IMR-90 (cell line): ENCODE data around the gene SKP1. TPM values are rescaled to one million over a fixed set of nuclear protein-coding genes. Genes with fewer than 3 reads are reported as not detected.
A peak's percentile ranks its signal among the peaks of the same experiment; 100 is the strongest.

ENCODE experiments used
- ATAC-seq: fragments of 200-7000 bp; cut with Tn5 transposase; 2 replicates; pipeline ENCODE4 v1.9.1; 2020; ENCODE audit warnings: low read depth, mild to moderate bottlenecking, moderate library complexity
- BruUV-seq: library from RNA; stranded (reverse); fragments of 400-500 nt; replicated peaks from 2 replicates; lab custom pipeline; 2021; lab: Mats Ljungman, UMichigan
- CTCF ChIA-PET: fragments of 300-600 bp; formaldehyde crosslinking; extraction: SDS; loops from one replicate; lab custom pipeline; 2021; ENCODE audit warnings: antibody characterized with exemption; lab: Yijun Ruan, JAX
- POLR2A ChIA-PET: fragments of 300-600 bp; sonication (Branson Sonifier 250); formaldehyde crosslinking; loops from one replicate; lab custom pipeline; 2022; ENCODE audit warnings: antibody characterized with exemption; ENCODE audit not compliant: unreplicated experiment; lab: Charles Lee
- DNase-seq: peaks from one replicate; pipeline ENCODE4 v3.0.0; 2013
- H2AFZ ChIP-seq: replicated peaks from 2 replicates; pipeline ENCODE3; 2013; ENCODE audit warnings: low read length, mild to moderate bottlenecking; ENCODE audit not compliant: poor library complexity
- H2AK5ac ChIP-seq: 2 replicates; pipeline ENCODE4 v1.6.1; 2013; ENCODE audit warnings: low read depth, low read length, inconsistent platforms
- H2AK9ac ChIP-seq: replicated peaks from 2 replicates; pipeline ENCODE3; 2013; ENCODE audit warnings: mild to moderate bottlenecking, low read depth, low read length, moderate library complexity; ENCODE audit not compliant: poor library complexity
- H2BK120ac ChIP-seq: 2 replicates; pipeline ENCODE4 v1.6.1; 2013; ENCODE audit warnings: low read depth, low read length, inconsistent platforms
- H2BK15ac ChIP-seq: 3 replicates; pipeline ENCODE4 v1.6.1; 2013; ENCODE audit warnings: low read depth, low read length, inconsistent platforms
- H2BK20ac ChIP-seq: 2 replicates; pipeline ENCODE4 v1.6.1; 2013; ENCODE audit warnings: low read depth, mild to moderate bottlenecking, inconsistent platforms, low read length, moderate library complexity
- H2BK5ac ChIP-seq: 2 replicates; pipeline ENCODE4 v1.6.1; 2013; ENCODE audit warnings: mild to moderate bottlenecking, low read depth, low read length, inconsistent platforms; ENCODE audit not compliant: poor library complexity, severe bottlenecking
- H3K14ac ChIP-seq: replicated peaks from 2 replicates; pipeline ENCODE4 v1.6.1; 2013; ENCODE audit warnings: low read depth, low read length, inconsistent platforms
- H3K18ac ChIP-seq: 2 replicates; pipeline ENCODE4 v1.6.1; 2013; ENCODE audit warnings: low read depth, low read length, control low read depth
- H3K23ac ChIP-seq: 2 replicates; pipeline ENCODE4 v1.6.1; 2013; ENCODE audit warnings: low read depth, low read length, inconsistent platforms
- H3K27ac ChIP-seq: 2 replicates; pipeline ENCODE4 v1.5.1; 2013; ENCODE audit warnings: mild to moderate bottlenecking, control low read depth, low read length; ENCODE audit not compliant: insufficient read depth
- H3K27me3 ChIP-seq: 2 replicates; pipeline ENCODE4 v1.6.1; 2013; ENCODE audit warnings: low read length; ENCODE audit not compliant: control insufficient read depth, insufficient read depth
- H3K36me3 ChIP-seq: 2 replicates; pipeline ENCODE4 v1.6.1; 2013; ENCODE audit warnings: low read length, mixed read lengths; ENCODE audit not compliant: control insufficient read depth, insufficient read depth
- H3K4ac ChIP-seq: 2 replicates; pipeline ENCODE4 v1.6.1; 2013; ENCODE audit warnings: low read depth, low read length, inconsistent platforms
- H3K4me1 ChIP-seq: 2 replicates; pipeline ENCODE4 v1.6.1; 2013; ENCODE audit warnings: low read length, mixed read lengths; ENCODE audit not compliant: control insufficient read depth, insufficient read depth
- H3K4me2 ChIP-seq: 2 replicates; pipeline ENCODE4 v1.6.1; 2013; ENCODE audit warnings: low read depth, mild to moderate bottlenecking, control low read depth, low read length, moderate library complexity
- H3K4me3 ChIP-seq: 2 replicates; pipeline ENCODE4 v1.5.1; 2013; ENCODE audit warnings: low read depth, mild to moderate bottlenecking, control low read depth, low read length, moderate library complexity; ENCODE audit not compliant: insufficient read depth
- H3K56ac ChIP-seq: 2 replicates; pipeline ENCODE4 v1.6.1; 2013; ENCODE audit warnings: low read length, inconsistent platforms; ENCODE audit not compliant: insufficient read depth; ENCODE audit errors: extremely low read depth
- H3K79me1 ChIP-seq, 2 experiments: 2 replicates each; pipeline ENCODE4 v1.6.1; 2013; ENCODE audit warnings: low read length in 2 of 2, inconsistent platforms in 1 of 2, low read depth in 1 of 2
- H3K9ac ChIP-seq: 2 replicates; pipeline ENCODE4 v1.6.1; 2013; ENCODE audit warnings: low read depth, low read length, control low read depth
- H3K9me1 ChIP-seq: 2 replicates; pipeline ENCODE4 v1.6.1; 2013; ENCODE audit warnings: low read length, inconsistent platforms; ENCODE audit not compliant: insufficient read depth
- H3K9me3 ChIP-seq: 2 replicates; pipeline ENCODE4 v1.6.1; 2013; ENCODE audit warnings: low read length; ENCODE audit not compliant: control insufficient read depth, insufficient read depth
- H4K20me1 ChIP-seq: 2 replicates; pipeline ENCODE4 v1.6.1; 2013; ENCODE audit warnings: low read length, inconsistent platforms; ENCODE audit not compliant: insufficient read depth
- H4K5ac ChIP-seq: 2 replicates; pipeline ENCODE4 v1.6.1; 2013; ENCODE audit warnings: mild to moderate bottlenecking, low read depth, low read length, control low read depth
- H4K8ac ChIP-seq, 2 experiments: 2 replicates each; pipeline ENCODE4 v1.6.1; 2013; ENCODE audit warnings: low read depth in 2 of 2, low read length in 2 of 2, control low read depth in 1 of 2, inconsistent platforms in 1 of 2
- H4K91ac ChIP-seq: 2 replicates; pipeline ENCODE4 v1.6.1; 2013; ENCODE audit warnings: low read depth, low read length, inconsistent platforms; ENCODE audit not compliant: insufficient read depth
- BHLHE40 ChIP-seq: fragments of 150-350 bp; IDR thresholded peaks from 2 replicates; pipeline ENCODE4 v1.6.1; 2016; ENCODE audit warnings: mild to moderate bottlenecking, low read depth, low read length
- CEBPB ChIP-seq: IDR thresholded peaks from 2 replicates; pipeline ENCODE4 v1.6.1; 2012; ENCODE audit warnings: low read depth, low read length, improper control_type of control experiment
- CHD1 ChIP-seq: IDR thresholded peaks from 2 replicates; pipeline ENCODE4 v1.6.1; 2012; ENCODE audit warnings: low read depth, low read length, improper control_type of control experiment
- CTCF ChIP-seq: conservative IDR thresholded peaks from 2 replicates; pipeline ENCODE4 v1.5.1; 2012; ENCODE audit warnings: mild to moderate bottlenecking, low read depth, low read length, improper control_type of control experiment
- FOS ChIP-seq: fragments of 150-350 bp; IDR thresholded peaks from 2 replicates; pipeline ENCODE4 v1.6.1; 2016; ENCODE audit warnings: low read depth, low read length
- MAFK ChIP-seq: IDR thresholded peaks from 2 replicates; pipeline ENCODE4 v1.6.1; 2012; ENCODE audit warnings: low read depth, low read length, improper control_type of control experiment
- MAZ ChIP-seq: IDR thresholded peaks from 2 replicates; pipeline ENCODE4 v1.6.1; 2012; ENCODE audit warnings: low read depth, mild to moderate bottlenecking, low read length, improper control_type of control experiment, moderate library complexity, borderline replicate concordance
- MXI1 ChIP-seq: IDR thresholded peaks from 2 replicates; pipeline ENCODE4 v1.6.1; 2012; ENCODE audit warnings: low read depth, mild to moderate bottlenecking, low read length, moderate library complexity, borderline replicate concordance
- NFE2L2 ChIP-seq: fragments of 150-350 bp; IDR thresholded peaks from 2 replicates; pipeline ENCODE4 v1.6.1; 2016; ENCODE audit warnings: low read depth, mild to moderate bottlenecking, low read length
- POLR2A ChIP-seq: IDR thresholded peaks from 2 replicates; pipeline ENCODE4 v1.6.1; 2012; ENCODE audit warnings: mild to moderate bottlenecking, low read depth, low read length
- RCOR1 ChIP-seq: IDR thresholded peaks from 2 replicates; pipeline ENCODE4 v1.6.1; 2012; ENCODE audit warnings: mild to moderate bottlenecking, low read length, improper control_type of control experiment; ENCODE audit not compliant: insufficient replicate concordance
- RFX5 ChIP-seq: IDR thresholded peaks from 2 replicates; pipeline ENCODE4 v1.8.0; 2012; ENCODE audit warnings: low read depth, mild to moderate bottlenecking, low read length, moderate library complexity
- SMC3 ChIP-seq: fragments of 150-350 bp; IDR thresholded peaks from 2 replicates; pipeline ENCODE4 v1.6.1; 2016; ENCODE audit warnings: low read depth, mild to moderate bottlenecking, antibody characterized with exemption, low read length, moderate library complexity
- USF2 ChIP-seq: fragments of 150-350 bp; IDR thresholded peaks from 2 replicates; pipeline ENCODE4 v1.6.1; 2017; ENCODE audit warnings: mild to moderate bottlenecking, antibody characterized with exemption, low read length, low read depth
- WGBS, 2 experiments: methylation state at CpG; one replicate each; pipeline versions ENCODE4 v1.1.5 to v1.1.7; 2013; ENCODE audit warnings: missing lambda C conversion rate in 2 of 2; ENCODE audit not compliant: insufficient read length in 1 of 2; ENCODE audit errors: extremely low coverage in 2 of 2; 5-methylcytosine and 5-hydroxymethylcytosine counted together
- dilution Hi-C: fragments of 300-500 bp; cut with HindIII; formaldehyde crosslinking; loops from one replicate; pipeline ENCODE4 v1.14.3; 2018; ENCODE audit warnings: low sequenced_read_pairs; ENCODE audit not compliant: unreplicated experiment
- in situ Hi-C: fragments of 300-500 bp; cut with MboI; formaldehyde crosslinking; loops from 3 replicates; pipeline ENCODE4 v1.14.3; 2019; ENCODE audit warnings: low sequenced_read_pairs, inconsistent platforms, mixed read lengths
- intact Hi-C: fragments of 100-400 bp; cut with micrococcal nuclease; formaldehyde crosslinking; loops from 2 replicates; pipeline ENCODE4 v1.10.0; 2022
- polyA plus RNA-seq, 3 experiments: library from polyadenylated mRNA; depleted of rRNA; stranded (reverse); fragments of >200 nt; gene quantifications; 2 replicates each; pipeline ENCODE4 v1.2.3, GENCODE V29; 2012; ENCODE audit warnings: low replicate concordance in 1 of 3
- total RNA-seq: library from RNA; depleted of rRNA; stranded (reverse); fragments of >200 nt; gene quantifications from 2 replicates; pipeline ENCODE4 v1.2.3, GENCODE V29; 2012

The SKP1 gene
- total and polyA plus RNA-seq, 2 of the 4 experiments (the other 2 are of a cell fraction), result 206 to 618 TPM

GRCh38 chr5:134125039-134126015, 51.4 kb downstream of the SKP1 start:
- peak overlapping the region; percentile 68 for H2BK120ac ChIP-seq
- peak overlapping the region; percentile 68 for H2AFZ ChIP-seq
- H4K5ac ChIP-seq, result no peak overlapping the region
- peak overlapping the region; percentile 96 for H2AK9ac ChIP-seq
- peak overlapping the region; percentile 73 for H2AK5ac ChIP-seq
- H4K91ac ChIP-seq, result peak overlapping the region; percentile 14; the same call in 1 of the 2 replicates
- H2BK5ac ChIP-seq, result peak overlapping the region; percentile 79
- dilution Hi-C loops, result no loop called here
- no TSS peak for BruUV-seq
- H2BK15ac ChIP-seq, result no peak overlapping the region
- peaks cover 10% of the 10 kb centered on the region for H3K36me3 ChIP-seq
- peaks cover 0 to 39% of the 10 kb centered on the region in 2 experiments; a peak in 3 of 4 replicates for H3K79me1 ChIP-seq
- H3K9me1 ChIP-seq, result peaks cover 34% of the 10 kb centered on the region
- H3K9me3 ChIP-seq, result no peaks in the 10 kb centered on the region
- H3K23ac ChIP-seq, result peak overlapping the region; percentile 67
- H3K4me1 ChIP-seq, result peaks cover 14% of the 10 kb centered on the region
- H3K14ac ChIP-seq, result peak overlapping the region; percentile 78
- H3K18ac ChIP-seq, result no peak overlapping the region
- POLR2A ChIA-PET, result no interaction called here
- ATAC-seq (peak; percentile 75), DNase-seq (peak; percentile 96)
- no peak overlapping the region for H3K4me3 ChIP-seq
- H3K56ac ChIP-seq, result no peak overlapping the region; the same call in 1 of the 2 replicates
- peak overlapping the region in 1 of 2 experiments; percentile 68; a peak in 2 of 4 replicates for H4K8ac ChIP-seq
- H2BK20ac ChIP-seq, result peak overlapping the region; percentile 64; the same call in 1 of the 2 replicates
- 0% methylated on average over 5 of the region's 14 CpGs; no CpG with 5 or more reads in 1 of the 2 experiments for WGBS, 2 experiments
- H3K4me2 ChIP-seq, result no peak overlapping the region
- H3K4ac ChIP-seq, result peak overlapping the region; percentile 71
- peaks cover 25% of the 10 kb centered on the region for H4K20me1 ChIP-seq
- in situ Hi-C loops, result no loop called here
- peak overlapping the region; percentile 25 for H3K27ac ChIP-seq
- H3K9ac ChIP-seq, result no peak overlapping the region
- CTCF ChIA-PET, result interaction anchor here (0.6 to 1.6 kb wide), 6 partner anchors 14 to 1495 kb away, joined by 3 to 4 read pairs (median 4); no protein-coding TSS in a partner anchor
- H3K27me3 ChIP-seq, result no peaks in the 10 kb centered on the region
- intact Hi-C loops, result no loop called here
- no peak for TF ChIP-seq CHD1
- peak; percentile 76 for TF ChIP-seq MAZ
- peak; percentile 45 for TF ChIP-seq CEBPB
- TF ChIP-seq CTCF, result no peak
- TF ChIP-seq SMC3, result no peak
- TF ChIP-seq NFE2L2, result no peak
- TF ChIP-seq RFX5, result no peak
- TF ChIP-seq MXI1, result no peak
- TF ChIP-seq FOS, result peak; percentile 44; the same call in 1 of the 2 replicates
- TF ChIP-seq MAFK, result no peak
- peak; percentile 42; the same call in 1 of the 2 replicates for TF ChIP-seq BHLHE40
- TF ChIP-seq POLR2A, result 0 out of 2 replicates have a peak, but pooled peaks have one; percentile 24
- TF ChIP-seq RCOR1, result no peak
- TF ChIP-seq USF2, result peak; percentile 40
